GM12878 (cell line): ENCODE data around the gene FLII. TPM values are rescaled to one million over a fixed set of nuclear protein-coding genes. Genes with fewer than 3 reads are reported as not detected.

Experiments used
- ATAC-seq: fragments of 200-7000 bp; cut with Tn5 transposase; 3 replicates; pipeline ENCODE4 v1.9.1; 2020; ENCODE audit warnings: mild to moderate bottlenecking, moderate library complexity
- BruUV-seq: library from RNA; stranded (reverse); fragments of 400-500 nt; replicated peaks from 2 replicates; lab custom pipeline; 2021; lab: Mats Ljungman, UMichigan
- CTCF ChIA-PET: fragments of 300-600 bp; sonication (Branson Sonifier 250); formaldehyde crosslinking; extraction: SDS; loops from one replicate; lab custom pipeline; 2021; ENCODE audit warnings: inconsistent platforms; lab: Yijun Ruan, JAX
- POLR2A ChIA-PET: fragments of 350-600 bp; formaldehyde crosslinking; extraction: SDS; loops from one replicate; lab custom pipeline; 2021; ENCODE audit warnings: inconsistent platforms; lab: Charles Lee
- RAD21 ChIA-PET: fragments of 300-600 bp; sonication (Branson Sonifier 250); formaldehyde crosslinking; loops from one replicate; lab custom pipeline; 2023; ENCODE audit warnings: antibody characterized with exemption; ENCODE audit not compliant: unreplicated experiment; lab: Charles Lee
- SMC1A ChIA-PET: fragments of 300-600 bp; sonication (Branson Sonifier 250); formaldehyde crosslinking; loops from one replicate; lab custom pipeline; 2023; ENCODE audit not compliant: unreplicated experiment, uncharacterized antibody; lab: Charles Lee
- DNase-seq: peaks from one replicate; pipeline ENCODE4 v3.0.0-alpha.2; 2011; ENCODE audit warnings: low read depth, low spot score
- FAIRE-seq: peaks from 3 replicates; lab custom pipeline; 2011; peaks lifted over from hg19 to GRCh38; lab: Jason Lieb, UNC
- H2AFZ ChIP-seq: 2 replicates; pipeline ENCODE4 v1.6.0; 2011; ENCODE audit warnings: low read depth, low read length, control low read depth; ENCODE audit not compliant: control insufficient read depth
- H3K27ac ChIP-seq: 2 replicates; pipeline ENCODE4 v1.5.1; 2011; ENCODE audit warnings: control low read depth; ENCODE audit not compliant: control insufficient read depth, insufficient read depth
- H3K27me3 ChIP-seq, 2 experiments: replicated peaks in 1 of 2; 2 replicates each; pipeline versions ENCODE4 v1.6.0 to v1.6.1; 2011; ENCODE audit warnings: low read length in 1 of 2; ENCODE audit not compliant: control insufficient read depth in 2 of 2, insufficient read depth in 2 of 2
- H3K36me3 ChIP-seq, 2 experiments: 2 replicates each; pipeline ENCODE4 v1.5.1; 2011; ENCODE audit warnings: low read length in 1 of 2; ENCODE audit not compliant: control insufficient read depth in 2 of 2, insufficient read depth in 2 of 2
- H3K4me1 ChIP-seq: 2 replicates; pipeline ENCODE4 v1.6.1; 2011; ENCODE audit warnings: mild to moderate bottlenecking, low read length, moderate library complexity, mixed read lengths; ENCODE audit not compliant: control insufficient read depth, insufficient read depth
- H3K4me2 ChIP-seq: 2 replicates; pipeline ENCODE4 v1.6.0; 2011; ENCODE audit warnings: control low read depth; ENCODE audit not compliant: control insufficient read depth, insufficient read depth
- H3K4me3 ChIP-seq: fragments of 200-600 bp; sonication (generic); 2 replicates; pipeline ENCODE4 v1.5.1; 2016
- H3K79me2 ChIP-seq: 2 replicates; pipeline ENCODE4 v1.6.0; 2011; ENCODE audit warnings: low read length; ENCODE audit not compliant: control insufficient read depth, insufficient read depth
- H3K9ac ChIP-seq: 2 replicates; pipeline ENCODE4 v1.8.0; 2011; ENCODE audit warnings: low read length, control low read depth, mixed read lengths; ENCODE audit not compliant: control insufficient read depth, insufficient read depth
- H3K9me3 ChIP-seq: replicated peaks from 3 replicates; pipeline ENCODE4 v1.5.1; 2011; ENCODE audit warnings: mild to moderate bottlenecking, low read length; ENCODE audit not compliant: control insufficient read depth, insufficient read depth
- H4K20me1 ChIP-seq: 2 replicates; pipeline ENCODE4 v1.6.0; 2011; ENCODE audit not compliant: control insufficient read depth, insufficient read depth
- ATF7 ChIP-seq: fragments of 450-650 bp; IDR thresholded peaks from 2 replicates; pipeline ENCODE4 v1.6.1; 2016; ENCODE audit warnings: low read depth, mild to moderate bottlenecking
- CEBPB ChIP-seq, 2 experiments: fragments of 150-350 bp in 1 of 2; IDR thresholded peaks; 2 replicates each; pipeline ENCODE4 v1.6.1; 2012 to 2014; ENCODE audit warnings: low read depth in 2 of 2, low read length in 2 of 2, borderline replicate concordance in 1 of 2, inconsistent platforms in 1 of 2
- CHD1 ChIP-seq: IDR thresholded peaks from 2 replicates; pipeline ENCODE4 v1.6.1; 2012; ENCODE audit warnings: low read depth, low read length, improper control_type of control experiment
- EZH2 ChIP-seq: IDR thresholded peaks from 2 replicates; pipeline ENCODE4 v1.6.1; 2012; ENCODE audit warnings: low read depth, mild to moderate bottlenecking, control low read depth, inconsistent platforms, low read length, borderline replicate concordance; ENCODE audit not compliant: control insufficient read depth
- HDAC6 ChIP-seq: fragments of 200-600 bp; sonication (generic); IDR thresholded peaks from one replicate; pipeline ENCODE4 v1.8.0; 2017; ENCODE audit warnings: antibody characterized with exemption; ENCODE audit not compliant: unreplicated experiment
- IKZF1 ChIP-seq: fragments of 450-650 bp; conservative IDR thresholded peaks from 2 replicates; pipeline ENCODE4 v1.6.1; 2017; ENCODE audit warnings: antibody characterized with exemption, mild to moderate bottlenecking
- NFYB ChIP-seq: IDR thresholded peaks from 2 replicates; pipeline ENCODE4 v1.6.1; 2011; ENCODE audit warnings: low read depth, mild to moderate bottlenecking, low read length, improper control_type of control experiment, moderate library complexity; ENCODE audit not compliant: insufficient read depth
- PML ChIP-seq: IDR thresholded peaks from 2 replicates; pipeline ENCODE4 v1.6.1; 2012; ENCODE audit warnings: low read length, inconsistent platforms
- POLR2AphosphoS5 ChIP-seq: IDR thresholded peaks from 2 replicates; pipeline ENCODE4 v1.6.1; 2011; ENCODE audit warnings: mild to moderate bottlenecking, low read length, inconsistent platforms
- RAD21 ChIP-seq: IDR thresholded peaks from 2 replicates; pipeline ENCODE4 v1.6.1; 2011; ENCODE audit warnings: mild to moderate bottlenecking, low read depth, low read length, moderate library complexity; ENCODE audit not compliant: insufficient read depth
- SMAD1 ChIP-seq: fragments of 450-650 bp; IDR thresholded peaks from 2 replicates; pipeline ENCODE4 v1.6.1; 2018; ENCODE audit warnings: mild to moderate bottlenecking, low read depth; ENCODE audit not compliant: partially characterized antibody
- TARDBP ChIP-seq: IDR thresholded peaks from 2 replicates; pipeline ENCODE4 v1.6.1; 2016; ENCODE audit warnings: borderline replicate concordance
- WGBS: methylation state at CpG from one replicate; pipeline ENCODE4 v1.1.6; 2016; ENCODE audit warnings: low lambda C conversion rate; ENCODE audit not compliant: insufficient replicate concordance, insufficient coverage; ENCODE audit errors: missing lambda C conversion rate; 5-methylcytosine and 5-hydroxymethylcytosine counted together
- in situ Hi-C: fragments of 300-500 bp; cut with MboI; formaldehyde crosslinking; loops from 9 replicates; pipeline ENCODE4 v1.14.3; 2018; ENCODE audit warnings: mixed read lengths
- intact Hi-C: fragments of 100-400 bp; cut with micrococcal nuclease; formaldehyde crosslinking; loops from one replicate; pipeline ENCODE4 v1.14.2; 2022; ENCODE audit not compliant: unreplicated experiment
- polyA plus RNA-seq, 11 experiments: library from polyadenylated mRNA; depleted of rRNA in 4 of 11; unstranded in 6 of 11; stranded (reverse) in 5 of 11; fragments of >200 nt; fragmentation: Nextera tagmentation in 4 of 11; fragmentation: Illumina TruSeq in 1 of 11; extraction: Ambion mirVana in 4 of 11; extraction: Trizol in 1 of 11; gene quantifications; 1 replicate in 1 of 11; 2 replicates in 10 of 11; pipeline versions ENCODE4 v1.2.1 to v1.2.3, GENCODE V29; 2011 to 2016; ENCODE audit warnings: inconsistent platforms in 2 of 11, missing spikeins in 2 of 11, low read depth in 1 of 11
- total RNA-seq, 4 experiments: library from RNA; depleted of rRNA in 3 of 4; stranded (reverse); fragments of >200 nt in 3 of 4; fragmentation: Illumina TruSeq in 1 of 4; extraction: Trizol in 1 of 4; gene quantifications; 2 replicates each; pipeline versions ENCODE4 v1.2.1 to v1.2.3, GENCODE V29; 2013 to 2021
- TF ChIP-seq, protein P1 (sequence below): fragments of 450-650 bp; IDR thresholded peaks from 2 replicates; pipeline ENCODE4 v1.6.1; 2017; ENCODE audit warnings: borderline replicate concordance
- TF ChIP-seq, protein P2 (sequence below): fragments of 450-650 bp; formaldehyde crosslinking; IDR thresholded peaks from 2 replicates; pipeline ENCODE4 v1.4.0; 2022; ENCODE audit warnings: mild to moderate bottlenecking, moderate library complexity
- TF ChIP-seq, protein P3 (sequence below), 3 experiments: IDR thresholded peaks in 2 of 3; conservative IDR thresholded peaks in 1 of 3; 2 replicates each; pipeline ENCODE4 v1.5.1; 2011; ENCODE audit warnings: low read depth in 3 of 3, low read length in 3 of 3, mild to moderate bottlenecking in 3 of 3, control low read depth in 2 of 3, moderate library complexity in 2 of 3, inconsistent platforms in 1 of 3, mixed read lengths in 1 of 3; ENCODE audit not compliant: control insufficient read depth in 2 of 3, insufficient read depth in 1 of 3; ENCODE audit errors: extremely low read depth in 1 of 3
- TF ChIP-seq, protein P4 (sequence below): IDR thresholded peaks from 2 replicates; pipeline ENCODE4 v1.6.1; 2011; ENCODE audit warnings: borderline replicate concordance, low read depth, mild to moderate bottlenecking, moderate library complexity, low read length; ENCODE audit not compliant: insufficient read depth, poor library complexity, severe bottlenecking

Gene FLII
- total and polyA plus RNA-seq, 10 of the 15 experiments (the other 5 are each of a cell fraction or from before 2014, with no cell fraction given): 22.2 to 200 (median 121) TPM

DNA sequence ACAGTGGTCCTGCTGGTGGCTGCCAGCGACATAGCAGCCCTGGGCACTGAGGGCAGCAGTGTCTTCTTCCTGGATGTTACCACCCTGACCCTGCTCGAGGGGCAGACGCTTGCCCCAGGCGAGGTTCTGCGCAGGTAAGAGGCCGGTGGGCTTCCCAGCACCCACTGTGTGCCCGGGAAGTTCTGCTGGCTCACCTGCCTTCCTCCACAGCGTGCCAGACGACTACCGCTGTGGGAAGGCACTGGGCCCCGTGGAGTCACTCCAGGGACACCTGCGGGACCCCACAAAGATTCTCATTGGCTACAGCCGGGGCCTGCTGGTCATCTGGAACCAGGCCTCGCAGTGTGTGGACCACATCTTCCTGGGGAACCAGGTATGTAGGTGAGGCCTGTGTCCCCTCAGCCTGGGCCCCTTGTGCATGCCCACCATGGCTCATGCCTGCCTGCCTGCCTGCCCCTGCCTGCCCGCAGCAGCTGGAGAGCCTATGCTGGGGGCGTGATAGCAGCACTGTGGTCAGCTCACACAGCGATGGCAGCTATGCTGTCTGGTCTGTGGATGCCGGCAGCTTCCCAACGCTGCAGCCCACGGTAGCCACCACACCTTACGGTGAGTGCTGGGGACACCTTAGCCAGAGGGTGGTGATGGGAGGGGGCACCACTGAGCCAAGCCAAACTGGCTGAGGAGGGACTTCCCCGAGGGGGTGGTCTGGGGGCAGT lies 24.6 kb downstream of the FLII start:
- DNase-seq: no peak
- TF ChIP-seq, protein P1, sequence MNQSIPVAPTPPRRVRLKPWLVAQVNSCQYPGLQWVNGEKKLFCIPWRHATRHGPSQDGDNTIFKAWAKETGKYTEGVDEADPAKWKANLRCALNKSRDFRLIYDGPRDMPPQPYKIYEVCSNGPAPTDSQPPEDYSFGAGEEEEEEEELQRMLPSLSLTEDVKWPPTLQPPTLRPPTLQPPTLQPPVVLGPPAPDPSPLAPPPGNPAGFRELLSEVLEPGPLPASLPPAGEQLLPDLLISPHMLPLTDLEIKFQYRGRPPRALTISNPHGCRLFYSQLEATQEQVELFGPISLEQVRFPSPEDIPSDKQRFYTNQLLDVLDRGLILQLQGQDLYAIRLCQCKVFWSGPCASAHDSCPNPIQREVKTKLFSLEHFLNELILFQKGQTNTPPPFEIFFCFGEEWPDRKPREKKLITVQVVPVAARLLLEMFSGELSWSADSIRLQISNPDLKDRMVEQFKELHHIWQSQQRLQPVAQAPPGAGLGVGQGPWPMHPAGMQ: no peak
- TF ChIP-seq TARDBP (no peak), CEBPB (IDR thresholded peaks at IDR 0.05; ENCODE audit: borderline replicate concordance in 1 of 2, low read depth in 2 of 2, low read length in 2 of 2) (no peak), PML (no peak), NFYB (no peak), EZH2 (no peak), SMAD1 (no peak), IKZF1 (no peak), RAD21 (no peak), HDAC6 (no peak), POLR2AphosphoS5 (no peak), ATF7 (no peak), CHD1 (no peak)
- TF ChIP-seq, protein P2, sequence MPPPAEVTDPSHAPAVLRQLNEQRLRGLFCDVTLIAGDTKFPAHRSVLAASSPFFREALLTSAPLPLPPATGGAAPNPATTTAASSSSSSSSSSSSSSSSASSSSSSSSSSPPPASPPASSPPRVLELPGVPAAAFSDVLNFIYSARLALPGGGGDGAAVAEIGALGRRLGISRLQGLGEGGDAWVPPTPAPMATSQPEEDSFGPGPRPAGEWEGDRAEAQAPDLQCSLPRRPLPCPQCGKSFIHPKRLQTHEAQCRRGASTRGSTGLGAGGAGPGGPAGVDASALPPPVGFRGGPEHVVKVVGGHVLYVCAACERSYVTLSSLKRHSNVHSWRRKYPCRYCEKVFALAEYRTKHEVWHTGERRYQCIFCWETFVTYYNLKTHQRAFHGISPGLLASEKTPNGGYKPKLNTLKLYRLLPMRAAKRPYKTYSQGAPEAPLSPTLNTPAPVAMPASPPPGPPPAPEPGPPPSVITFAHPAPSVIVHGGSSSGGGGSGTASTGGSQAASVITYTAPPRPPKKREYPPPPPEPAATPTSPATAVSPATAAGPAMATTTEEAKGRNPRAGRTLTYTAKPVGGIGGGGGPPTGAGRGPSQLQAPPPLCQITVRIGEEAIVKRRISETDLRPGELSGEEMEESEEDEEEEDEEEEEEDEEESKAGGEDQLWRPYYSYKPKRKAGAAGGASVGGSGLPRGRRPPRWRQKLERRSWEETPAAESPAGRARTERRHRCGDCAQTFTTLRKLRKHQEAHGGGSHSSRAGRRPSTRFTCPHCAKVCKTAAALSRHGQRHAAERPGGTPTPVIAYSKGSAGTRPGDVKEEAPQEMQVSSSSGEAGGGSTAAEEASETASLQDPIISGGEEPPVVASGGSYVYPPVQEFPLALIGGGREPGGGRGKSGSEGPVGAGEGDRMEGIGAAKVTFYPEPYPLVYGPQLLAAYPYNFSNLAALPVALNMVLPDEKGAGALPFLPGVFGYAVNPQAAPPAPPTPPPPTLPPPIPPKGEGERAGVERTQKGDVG (CRISPR knock-in tag): no peak
- TF ChIP-seq, protein P3, sequence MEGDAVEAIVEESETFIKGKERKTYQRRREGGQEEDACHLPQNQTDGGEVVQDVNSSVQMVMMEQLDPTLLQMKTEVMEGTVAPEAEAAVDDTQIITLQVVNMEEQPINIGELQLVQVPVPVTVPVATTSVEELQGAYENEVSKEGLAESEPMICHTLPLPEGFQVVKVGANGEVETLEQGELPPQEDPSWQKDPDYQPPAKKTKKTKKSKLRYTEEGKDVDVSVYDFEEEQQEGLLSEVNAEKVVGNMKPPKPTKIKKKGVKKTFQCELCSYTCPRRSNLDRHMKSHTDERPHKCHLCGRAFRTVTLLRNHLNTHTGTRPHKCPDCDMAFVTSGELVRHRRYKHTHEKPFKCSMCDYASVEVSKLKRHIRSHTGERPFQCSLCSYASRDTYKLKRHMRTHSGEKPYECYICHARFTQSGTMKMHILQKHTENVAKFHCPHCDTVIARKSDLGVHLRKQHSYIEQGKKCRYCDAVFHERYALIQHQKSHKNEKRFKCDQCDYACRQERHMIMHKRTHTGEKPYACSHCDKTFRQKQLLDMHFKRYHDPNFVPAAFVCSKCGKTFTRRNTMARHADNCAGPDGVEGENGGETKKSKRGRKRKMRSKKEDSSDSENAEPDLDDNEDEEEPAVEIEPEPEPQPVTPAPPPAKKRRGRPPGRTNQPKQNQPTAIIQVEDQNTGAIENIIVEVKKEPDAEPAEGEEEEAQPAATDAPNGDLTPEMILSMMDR (IDR thresholded peaks at IDR 0.05 in 2 of 3, conservative IDR thresholded peaks at IDR 0.05 in 1 of 3; ENCODE audit: control insufficient read depth in 2 of 3, extremely low read depth in 1 of 3, insufficient read depth in 1 of 3, low read depth in 3 of 3, low read length in 3 of 3): no peak
- TF ChIP-seq, protein P4, sequence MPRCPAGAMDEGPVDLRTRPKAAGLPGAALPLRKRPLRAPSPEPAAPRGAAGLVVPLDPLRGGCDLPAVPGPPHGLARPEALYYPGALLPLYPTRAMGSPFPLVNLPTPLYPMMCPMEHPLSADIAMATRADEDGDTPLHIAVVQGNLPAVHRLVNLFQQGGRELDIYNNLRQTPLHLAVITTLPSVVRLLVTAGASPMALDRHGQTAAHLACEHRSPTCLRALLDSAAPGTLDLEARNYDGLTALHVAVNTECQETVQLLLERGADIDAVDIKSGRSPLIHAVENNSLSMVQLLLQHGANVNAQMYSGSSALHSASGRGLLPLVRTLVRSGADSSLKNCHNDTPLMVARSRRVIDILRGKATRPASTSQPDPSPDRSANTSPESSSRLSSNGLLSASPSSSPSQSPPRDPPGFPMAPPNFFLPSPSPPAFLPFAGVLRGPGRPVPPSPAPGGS: no peak

More for the DNA sequence above, 24.6 kb downstream of the FLII start:
- Histone ChIP-seq H3K79me2 (no peaks in the 10 kb centered on the region), H3K4me1 (no peaks in the 10 kb centered on the region), H2AFZ (no peak overlapping the region), H3K4me2 (no peak overlapping the region), H3K27me3 (no peaks in the 10 kb centered on the region), H3K36me3 (no peaks in the 10 kb centered on the region), H3K9ac (no peak overlapping the region), H3K9me3 (no peaks in the 10 kb centered on the region), H4K20me1 (no peaks in the 10 kb centered on the region), H3K4me3 (no peak overlapping the region), H3K27ac (no peak overlapping the region)
- 47% methylated on average over 22 of the region's 22 CpGs for WGBS
- RAD21 ChIA-PET: interaction anchor here (1.0 kb wide), 1 partner anchor 15 kb away, joined by 3 read pairs; no protein-coding TSS in a partner anchor
- in situ Hi-C loops: no loop called here
- intact Hi-C loops: no loop called here
- CTCF ChIA-PET: no interaction called here
- BruUV-seq: no TSS peak
- ATAC-seq (no peak), FAIRE-seq (no peak)
- SMC1A ChIA-PET: no interaction called here
- POLR2A ChIA-PET: no interaction called here
